ENCODE data around the gene HAO2. TPM values are rescaled to one million over a fixed set of nuclear protein-coding genes. Genes with fewer than 3 reads are reported as not detected.

The HAO2 gene
- total RNA-seq, 1 experiment from 2014 or later: not detected

- Mint-ChIP-seq H3K4me1 (ENCODE audit: low read depth, unreplicated experiment) (no peaks in the 10 kb centered on the region), H3K9me3 (ENCODE audit: low read depth, unreplicated experiment) (no peaks in the 10 kb centered on the region), H3K4me3 (ENCODE audit: low read depth, unreplicated experiment) (no peak overlapping the region), H3K36me3 (ENCODE audit: insufficient read depth, unreplicated experiment) (no peaks in the 10 kb centered on the region), H3K27ac (ENCODE audit: unreplicated experiment) (no peak overlapping the region), H3K27me3 (ENCODE audit: unreplicated experiment) (no peaks in the 10 kb centered on the region)
- no peak for DNase-seq
- intact Hi-C loops (cut with micrococcal nuclease; ENCODE audit: unreplicated experiment): no loop called here
- no TSS peak for BruUV-seq (replicated peaks)
- CTCF ChIA-PET: no interaction called here
- TF ChIP-seq CTCF (IDR thresholded peaks at IDR 0.05; ENCODE audit: unreplicated experiment): no peak
These were observed 11.7 kb downstream of the HAO2 start for GRCh38 chr1:119380304-119380703.

GRCh38 chr1:119380983-119381662, 12.5 kb downstream of the HAO2 start:
- no peak overlapping the region for H3K4me3 Mint-ChIP-seq (ENCODE audit: low read depth, unreplicated experiment)
- H3K27ac Mint-ChIP-seq (ENCODE audit: unreplicated experiment): no peak overlapping the region
- no peaks in the 10 kb centered on the region for H3K36me3 Mint-ChIP-seq (ENCODE audit: insufficient read depth, unreplicated experiment)
- no TSS peak for BruUV-seq (replicated peaks)
- H3K9me3 Mint-ChIP-seq (ENCODE audit: low read depth, unreplicated experiment): no peaks in the 10 kb centered on the region
- CTCF ChIA-PET: no interaction called here
- intact Hi-C loops (cut with micrococcal nuclease; ENCODE audit: unreplicated experiment): no loop called here
- DNase-seq: no peak
- no peaks in the 10 kb centered on the region for H3K27me3 Mint-ChIP-seq (ENCODE audit: unreplicated experiment)
- H3K4me1 Mint-ChIP-seq (ENCODE audit: low read depth, unreplicated experiment): no peaks in the 10 kb centered on the region
- no peak for TF ChIP-seq CTCF (IDR thresholded peaks at IDR 0.05; ENCODE audit: unreplicated experiment)

GRCh38 chr1:119384591-119384990, 16.0 kb downstream of the HAO2 start:
- no peaks in the 10 kb centered on the region for H3K4me1 Mint-ChIP-seq (ENCODE audit: low read depth, unreplicated experiment)
- no TSS peak for BruUV-seq (replicated peaks)
- H3K9me3 Mint-ChIP-seq (ENCODE audit: low read depth, unreplicated experiment): no peaks in the 10 kb centered on the region
- CTCF ChIA-PET: no interaction called here
- DNase-seq: no peak
- H3K27me3 Mint-ChIP-seq (ENCODE audit: unreplicated experiment): no peaks in the 10 kb centered on the region
- no peak overlapping the region for H3K27ac Mint-ChIP-seq (ENCODE audit: unreplicated experiment)
- intact Hi-C loops (cut with micrococcal nuclease; ENCODE audit: unreplicated experiment): no loop called here
- no peak for TF ChIP-seq CTCF (IDR thresholded peaks at IDR 0.05; ENCODE audit: unreplicated experiment)
- H3K4me3 Mint-ChIP-seq (ENCODE audit: low read depth, unreplicated experiment): no peak overlapping the region
- no peaks in the 10 kb centered on the region for H3K36me3 Mint-ChIP-seq (ENCODE audit: insufficient read depth, unreplicated experiment)

GRCh38 chr1:119385650-119386049, 17.1 kb downstream of the HAO2 start:
- intact Hi-C loops (cut with micrococcal nuclease; ENCODE audit: unreplicated experiment): no loop called here
- no peak for DNase-seq
- CTCF ChIA-PET: no interaction called here
- TF ChIP-seq CTCF (IDR thresholded peaks at IDR 0.05; ENCODE audit: unreplicated experiment): no peak
- Mint-ChIP-seq H3K36me3 (ENCODE audit: insufficient read depth, unreplicated experiment) (no peaks in the 10 kb centered on the region), H3K27me3 (ENCODE audit: unreplicated experiment) (no peaks in the 10 kb centered on the region), H3K9me3 (ENCODE audit: low read depth, unreplicated experiment) (no peaks in the 10 kb centered on the region), H3K27ac (ENCODE audit: unreplicated experiment) (no peak overlapping the region), H3K4me1 (ENCODE audit: low read depth, unreplicated experiment) (no peaks in the 10 kb centered on the region), H3K4me3 (ENCODE audit: low read depth, unreplicated experiment) (no peak overlapping the region)
- no TSS peak for BruUV-seq (replicated peaks)

Data from Calu3 (cell line).